Measurements from ENCODE around the gene DUSP19.
"Not testable (repeated sequence)": the region's sequence is repeated elsewhere in the genome, so short reads cannot be mapped to it uniquely, and the experiment has no call there.

Gene DUSP19

GRCh38 chr2:183038341-183039300, 39.9 kb upstream of the DUSP19 start, which contains the start of gene NCKAP1:
NCKAP1 (minus strand) TSS chr2:183038457; CDS start chr2:183038099, 358 bp downstream.
- Histone ChIP-seq H3K4me3 (ENCODE audit: low read length) (peak within 1 kb of the TSS; percentile 98), H3K27ac (ENCODE audit: low read length) (no peak within 1 kb of the TSS), H3K36me3 (ENCODE audit: control insufficient read depth, insufficient read depth, low read length) (no peaks in the 10 kb centered on the region), H3K27me3 (ENCODE audit: control insufficient read depth, insufficient read depth, low read length) (no peaks in the 10 kb centered on the region), H3K4me1 (ENCODE audit: control insufficient read depth, insufficient read depth, low read length) (no peaks in the 10 kb centered on the region), H3K9me3 (ENCODE audit: control insufficient read depth, insufficient read depth, low read length) (no peaks in the 10 kb centered on the region)
- no CpG with 5 or more reads among the region's 68 CpGs for WGBS (ENCODE audit: insufficient coverage, insufficient read length)
- peak; percentile 48 for DNase-seq (ENCODE audit: low read depth, low spot score)

- WGBS (ENCODE audit: insufficient coverage, insufficient read length): no CpG with 5 or more reads among the region's 2 CpGs
- no peaks in the 10 kb centered on the region for H3K27me3 ChIP-seq (ENCODE audit: control insufficient read depth, insufficient read depth, low read length)
- no peaks in the 10 kb centered on the region for H3K4me1 ChIP-seq (ENCODE audit: control insufficient read depth, insufficient read depth, low read length)
Observed at GRCh38 chr2:183040604-183041003, 37.9 kb upstream of the DUSP19 start.

GRCh38 chr2:183043580-183043979, 35.0 kb upstream of the DUSP19 start:
- H3K36me3 ChIP-seq (ENCODE audit: control insufficient read depth, insufficient read depth, low read length); H3K4me1 ChIP-seq (ENCODE audit: control insufficient read depth, insufficient read depth, low read length); H3K27ac ChIP-seq (ENCODE audit: low read length); H3K27me3 ChIP-seq (ENCODE audit: control insufficient read depth, insufficient read depth, low read length); DNase-seq (ENCODE audit: low read depth, low spot score); H3K9me3 ChIP-seq (ENCODE audit: control insufficient read depth, insufficient read depth, low read length); H3K4me3 ChIP-seq (ENCODE audit: low read length): not testable (repeated sequence)
- 40% methylated on average over 1 of the region's 8 CpGs for WGBS (ENCODE audit: insufficient coverage, insufficient read length)

More at GRCh38 chr2:183040604-183041003, 37.9 kb upstream of the DUSP19 start:
- DNase-seq (ENCODE audit: low read depth, low spot score): no peak
- Histone ChIP-seq H3K9me3 (ENCODE audit: control insufficient read depth, insufficient read depth, low read length) (no peaks in the 10 kb centered on the region), H3K4me3 (ENCODE audit: low read length) (no peak overlapping the region), H3K27ac (ENCODE audit: low read length) (no peak overlapping the region), H3K36me3 (ENCODE audit: control insufficient read depth, insufficient read depth, low read length) (no peaks in the 10 kb centered on the region)

- not testable (repeated sequence) for H3K4me3 ChIP-seq (ENCODE audit: low read length); H3K36me3 ChIP-seq (ENCODE audit: control insufficient read depth, insufficient read depth, low read length); H3K27ac ChIP-seq (ENCODE audit: low read length); H3K9me3 ChIP-seq (ENCODE audit: control insufficient read depth, insufficient read depth, low read length); H3K27me3 ChIP-seq (ENCODE audit: control insufficient read depth, insufficient read depth, low read length); DNase-seq (ENCODE audit: low read depth, low spot score); H3K4me1 ChIP-seq (ENCODE audit: control insufficient read depth, insufficient read depth, low read length)
- WGBS (ENCODE audit: insufficient coverage, insufficient read length): no CpG with 5 or more reads among the region's 5 CpGs
Observed at GRCh38 chr2:183047486-183048125, 30.9 kb upstream of the DUSP19 start.

GRCh38 chr2:183049420-183049819, 29.1 kb upstream of the DUSP19 start:
- Histone ChIP-seq H3K4me1 (ENCODE audit: control insufficient read depth, insufficient read depth, low read length) (no peaks in the 10 kb centered on the region), H3K36me3 (ENCODE audit: control insufficient read depth, insufficient read depth, low read length) (no peaks in the 10 kb centered on the region), H3K27me3 (ENCODE audit: control insufficient read depth, insufficient read depth, low read length) (no peaks in the 10 kb centered on the region), H3K4me3 (ENCODE audit: low read length) (no peak overlapping the region; the same call in 1 of the 2 replicates), H3K9me3 (ENCODE audit: control insufficient read depth, insufficient read depth, low read length) (no peaks in the 10 kb centered on the region; the same call in 1 of the 2 replicates), H3K27ac (ENCODE audit: low read length) (no peak overlapping the region)
- no CpG with 5 or more reads among the region's 5 CpGs for WGBS (ENCODE audit: insufficient coverage, insufficient read length)
- no peak for DNase-seq (ENCODE audit: low read depth, low spot score)

- no peak for DNase-seq (ENCODE audit: low read depth, low spot score)
- no peak overlapping the region for H3K4me3 ChIP-seq (ENCODE audit: low read length)
- H3K27me3 ChIP-seq (ENCODE audit: control insufficient read depth, insufficient read depth, low read length): no peaks in the 10 kb centered on the region
- no peaks in the 10 kb centered on the region for H3K4me1 ChIP-seq (ENCODE audit: control insufficient read depth, insufficient read depth, low read length)
- H3K27ac ChIP-seq (ENCODE audit: low read length): no peak overlapping the region
- WGBS (ENCODE audit: insufficient coverage, insufficient read length): no CpG with 5 or more reads among the region's 3 CpGs
- H3K36me3 ChIP-seq (ENCODE audit: control insufficient read depth, insufficient read depth, low read length): no peaks in the 10 kb centered on the region
- H3K9me3 ChIP-seq (ENCODE audit: control insufficient read depth, insufficient read depth, low read length): no peaks in the 10 kb centered on the region
Observed at GRCh38 chr2:183057333-183057985, 21.1 kb upstream of the DUSP19 start.

GRCh38 chr2:183059561-183059960, 19.0 kb upstream of the DUSP19 start:
- Histone ChIP-seq H3K4me3 (ENCODE audit: low read length) (no peak overlapping the region), H3K36me3 (ENCODE audit: control insufficient read depth, insufficient read depth, low read length) (no peaks in the 10 kb centered on the region), H3K27ac (ENCODE audit: low read length) (no peak overlapping the region), H3K27me3 (ENCODE audit: control insufficient read depth, insufficient read depth, low read length) (no peaks in the 10 kb centered on the region), H3K4me1 (ENCODE audit: control insufficient read depth, insufficient read depth, low read length) (no peaks in the 10 kb centered on the region), H3K9me3 (ENCODE audit: control insufficient read depth, insufficient read depth, low read length) (no peaks in the 10 kb centered on the region)
- no peak for DNase-seq (ENCODE audit: low read depth, low spot score)
- no CpG with 5 or more reads among the region's 1 CpG for WGBS (ENCODE audit: insufficient coverage, insufficient read length)

GRCh38 chr2:183060571-183061231, 17.8 kb upstream of the DUSP19 start:
- Histone ChIP-seq H3K27ac (ENCODE audit: low read length) (no peak overlapping the region), H3K9me3 (ENCODE audit: control insufficient read depth, insufficient read depth, low read length) (no peaks in the 10 kb centered on the region), H3K4me1 (ENCODE audit: control insufficient read depth, insufficient read depth, low read length) (no peaks in the 10 kb centered on the region), H3K4me3 (ENCODE audit: low read length) (no peak overlapping the region), H3K36me3 (ENCODE audit: control insufficient read depth, insufficient read depth, low read length) (no peaks in the 10 kb centered on the region), H3K27me3 (ENCODE audit: control insufficient read depth, insufficient read depth, low read length) (no peaks in the 10 kb centered on the region)
- 100% methylated on average over 2 of the region's 14 CpGs for WGBS (ENCODE audit: insufficient coverage, insufficient read length)
- no peak for DNase-seq (ENCODE audit: low read depth, low spot score)

- Histone ChIP-seq H3K9me3 (ENCODE audit: control insufficient read depth, insufficient read depth, low read length) (no peaks in the 10 kb centered on the region), H3K27ac (ENCODE audit: low read length) (no peak overlapping the region), H3K36me3 (ENCODE audit: control insufficient read depth, insufficient read depth, low read length) (no peaks in the 10 kb centered on the region), H3K4me3 (ENCODE audit: low read length) (no peak overlapping the region), H3K27me3 (ENCODE audit: control insufficient read depth, insufficient read depth, low read length) (no peaks in the 10 kb centered on the region), H3K4me1 (ENCODE audit: control insufficient read depth, insufficient read depth, low read length) (no peaks in the 10 kb centered on the region)
- WGBS (ENCODE audit: insufficient coverage, insufficient read length): no CpG with 5 or more reads among the region's 2 CpGs
- no peak for DNase-seq (ENCODE audit: low read depth, low spot score)
Observed at GRCh38 chr2:183063083-183063482, 15.5 kb upstream of the DUSP19 start.

- no peak for DNase-seq (ENCODE audit: low read depth, low spot score)
- Histone ChIP-seq H3K4me1 (ENCODE audit: control insufficient read depth, insufficient read depth, low read length) (0 out of 2 replicates have a peak, but pooled peaks cover 1% of the 10 kb centered on the region), H3K36me3 (ENCODE audit: control insufficient read depth, insufficient read depth, low read length) (no peaks in the 10 kb centered on the region), H3K27ac (ENCODE audit: low read length) (no peak overlapping the region), H3K4me3 (ENCODE audit: low read length) (no peak overlapping the region), H3K27me3 (ENCODE audit: control insufficient read depth, insufficient read depth, low read length) (no peaks in the 10 kb centered on the region), H3K9me3 (ENCODE audit: control insufficient read depth, insufficient read depth, low read length) (peaks cover 1% of the 10 kb centered on the region; the same call in 1 of the 2 replicates)
- WGBS (ENCODE audit: insufficient coverage, insufficient read length): no CpG with 5 or more reads among the region's 3 CpGs
Observed at GRCh38 chr2:183068561-183068960, 10.0 kb upstream of the DUSP19 start.
